AG10803 (cell line): ENCODE measurements around the gene C17orf58.
"Not testable (repeated sequence)": the region's sequence is repeated elsewhere in the genome, so short reads cannot be mapped to it uniquely, and the experiment has no call there.

ENCODE experiments used
- DNase-seq: peaks from one replicate; pipeline ENCODE4 v3.0.0; 2010; ENCODE audit warnings: low read depth
- H3K4me3 ChIP-seq: 2 replicates; pipeline ENCODE4 v1.5.1; 2011; ENCODE audit warnings: mild to moderate bottlenecking, low read length, control low read depth
- CTCF ChIP-seq: conservative IDR thresholded peaks from 2 replicates; pipeline ENCODE4 v1.5.1; 2011; ENCODE audit warnings: mild to moderate bottlenecking, low read length, control low read depth, inconsistent platforms

C17orf58 gene

GRCh38 chr17:67990909-67991308 is 5.4 kb downstream of the C17orf58 start:
- H3K4me3 ChIP-seq, result no peak overlapping the region
- TF ChIP-seq CTCF, result no peak
- no peak for DNase-seq

GRCh38 chr17:67983383-67983688 is 12.9 kb downstream of the C17orf58 start:
- no peak for DNase-seq
- no peak overlapping the region for H3K4me3 ChIP-seq
- TF ChIP-seq CTCF, result no peak

DNA sequence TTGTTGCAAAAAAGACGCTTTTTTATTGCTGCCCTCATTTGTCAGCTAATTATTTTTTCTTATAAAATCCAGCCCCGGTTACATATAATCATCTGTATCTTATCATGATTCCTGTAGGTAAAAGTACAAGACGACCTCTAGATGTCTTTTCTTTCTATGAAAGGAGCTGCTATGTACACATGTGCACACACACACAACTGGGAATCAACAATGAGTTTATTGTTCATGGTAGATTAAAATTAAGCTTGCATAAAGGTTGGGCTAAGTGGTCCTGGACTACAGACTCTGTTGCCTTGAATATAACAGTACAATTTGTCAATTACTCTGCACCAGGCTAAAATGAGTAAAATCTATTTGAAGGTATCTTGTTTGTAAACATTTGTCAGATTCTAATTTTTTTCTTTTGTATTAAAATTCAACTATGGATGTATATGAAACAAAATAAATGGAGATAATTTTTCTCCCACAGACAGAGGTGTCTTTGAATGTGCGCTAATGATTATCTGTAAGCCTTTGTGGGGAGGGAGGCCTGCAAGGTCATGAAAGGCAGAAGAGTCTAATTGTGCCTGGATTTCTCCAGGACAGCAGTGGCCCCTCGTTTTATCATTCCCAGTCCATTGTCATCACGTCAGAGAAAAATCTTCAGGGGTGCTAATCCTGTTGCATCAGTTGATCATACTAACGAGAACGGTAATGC is 13.4 kb downstream of the C17orf58 start:
- no peak for DNase-seq
- no peak for TF ChIP-seq CTCF
- no peak overlapping the region for H3K4me3 ChIP-seq

- no peak for TF ChIP-seq CTCF
- no peak overlapping the region for H3K4me3 ChIP-seq
- DNase-seq, result no peak
These were observed 14.1 kb downstream of the C17orf58 start for GRCh38 chr17:67982034-67982640.

GRCh38 chr17:67980883-67981282 is 15.4 kb downstream of the C17orf58 start:
- not testable (repeated sequence) for H3K4me3 ChIP-seq, DNase-seq

GRCh38 chr17:67980456-67980855 is 15.8 kb downstream of the C17orf58 start:
- TF ChIP-seq CTCF, result no peak
- no peak for DNase-seq
- H3K4me3 ChIP-seq, result no peak overlapping the region

DNA sequence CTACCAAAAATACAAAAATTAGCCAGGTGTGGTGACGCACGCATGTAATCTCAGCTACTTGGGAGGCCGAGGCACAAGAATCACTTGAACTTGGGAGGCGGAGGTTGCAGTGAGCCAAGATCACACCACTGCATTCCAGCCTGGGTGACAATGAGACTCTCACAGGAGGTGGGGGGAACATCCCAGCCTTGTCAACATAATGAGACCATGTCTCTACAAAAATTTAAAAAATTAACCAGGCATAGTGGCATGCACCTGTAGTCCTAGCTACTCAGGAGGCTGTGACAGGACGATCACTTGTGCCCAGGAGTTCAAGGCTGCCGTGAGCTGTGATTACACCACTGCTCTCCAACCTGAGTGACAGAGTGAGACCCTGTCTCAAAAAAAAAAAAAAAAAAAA is 20.0 kb downstream of the C17orf58 start:
- not testable (repeated sequence) for DNase-seq, H3K4me3 ChIP-seq

- no peak overlapping the region for H3K4me3 ChIP-seq
- no peak for DNase-seq
- no peak for TF ChIP-seq CTCF
These were observed 21.6 kb downstream of the C17orf58 start for GRCh38 chr17:67974598-67975066.
